NT2/D1 (cell line): ENCODE measurements around the gene CHST12.
"Not testable (repeated sequence)": the region's sequence is repeated elsewhere in the genome, so short reads cannot be mapped to it uniquely, and the experiment has no call there.

Experiments
- SUZ12 ChIP-seq: IDR thresholded peaks from 2 replicates; pipeline ENCODE4 v1.6.1; 2011; ENCODE audit not compliant: insufficient read length, insufficient read depth; ENCODE audit errors: extremely low read depth
- YY1 ChIP-seq: IDR thresholded peaks from 2 replicates; pipeline ENCODE4 v1.6.1; 2011; ENCODE audit not compliant: insufficient read length, insufficient read depth
- ZNF274 ChIP-seq: IDR thresholded peaks from 2 replicates; pipeline ENCODE4 v1.6.1; 2011; ENCODE audit warnings: mild to moderate bottlenecking, low read depth, low read length

GRCh38 chr7:2453849-2454248 is 50.4 kb downstream of the CHST12 start:
- TF ChIP-seq ZNF274, SUZ12, YY1: not testable (repeated sequence)
